AG04450 (cell line): ENCODE measurements around the gene KIFAP3. TPM values are rescaled to one million over a fixed set of nuclear protein-coding genes. Genes with fewer than 3 reads are reported as not detected.

Experiments
- CTCF ChIA-PET: fragments of 300-600, 350-600 bp; formaldehyde crosslinking; extraction: SDS; loops from one replicate; lab custom pipeline; 2022; ENCODE audit warnings: antibody characterized with exemption, inconsistent platforms; lab: Charles Lee
- POLR2A ChIA-PET: fragments of 350-600 bp; formaldehyde crosslinking; extraction: SDS; loops from one replicate; lab custom pipeline; 2021; ENCODE audit warnings: antibody characterized with exemption, inconsistent platforms; lab: Yijun Ruan, JAX
- DNase-seq: peaks from one replicate; pipeline ENCODE4 v3.0.0-alpha.2; 2011; ENCODE audit warnings: low read depth, low spot score
- H3K27ac ChIP-seq: one replicate; pipeline ENCODE4 v1.5.1; 2012; ENCODE audit warnings: low read depth, low read length, control low read depth
- H3K27me3 ChIP-seq: one replicate; pipeline ENCODE4 v1.6.0; 2012; ENCODE audit warnings: low read length; ENCODE audit not compliant: control insufficient read depth, insufficient read depth
- H3K4me3 ChIP-seq: 2 replicates; pipeline ENCODE4 v1.5.1; 2011; ENCODE audit warnings: mild to moderate bottlenecking, low read depth, low read length, control low read depth
- H3K9me3 ChIP-seq: 2 replicates; pipeline ENCODE4 v1.5.1; 2012; ENCODE audit warnings: low read length; ENCODE audit not compliant: control insufficient read depth, insufficient read depth
- polyA plus RNA-seq: library from polyadenylated mRNA; depleted of rRNA; stranded (reverse); fragments of >200 nt; gene quantifications from 2 replicates; pipeline ENCODE4 v1.2.3, GENCODE V29; 2011
- TF ChIP-seq, protein P1 (sequence below): IDR thresholded peaks from 2 replicates; pipeline ENCODE4 v1.5.1; 2011; ENCODE audit warnings: low read depth, low read length, control low read depth, inconsistent platforms

The KIFAP3 gene
- polyA plus RNA-seq, 1 experiment, result 18.2 TPM

DNA sequence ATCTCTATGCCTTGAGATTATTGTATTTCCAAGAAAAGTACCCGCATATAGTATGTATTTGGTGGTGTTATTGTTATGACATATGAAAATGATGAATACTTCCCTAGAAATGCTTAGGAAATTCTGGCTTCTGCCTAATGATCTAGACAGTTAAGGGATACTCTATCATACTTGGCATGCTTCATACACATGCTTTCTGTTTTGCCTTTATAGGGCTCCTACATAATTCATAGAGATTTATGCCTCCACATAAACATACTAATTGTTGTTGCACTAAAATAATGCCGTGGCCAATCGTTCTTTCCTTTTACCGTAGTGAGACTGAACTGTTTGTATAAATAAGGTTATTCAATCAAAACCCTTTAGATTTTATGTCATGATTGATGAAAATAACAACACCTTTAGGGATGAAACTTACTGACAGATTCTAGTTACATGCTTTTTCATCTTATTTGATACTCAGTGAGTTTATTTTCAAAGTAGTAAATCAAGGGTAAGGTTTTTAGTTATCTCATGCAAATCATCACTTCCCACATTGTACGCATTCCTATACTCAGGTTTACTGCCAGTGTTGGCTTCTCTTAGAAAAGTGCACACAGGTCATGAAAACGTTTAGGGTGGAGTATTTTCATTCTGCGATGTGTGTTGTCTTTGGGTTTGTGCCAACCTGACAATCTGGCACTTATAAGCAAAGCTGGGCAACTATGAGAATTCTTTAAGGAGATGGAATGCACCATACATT, 140.3 kb downstream of the KIFAP3 start:
- no peak overlapping the region for H3K4me3 ChIP-seq
- ChIA-PET POLR2A (no interaction called here), CTCF (interaction anchor here (1.0 kb wide), 1 partner anchor 996 kb away, joined by 4 read pairs; no protein-coding TSS in a partner anchor)
- no peaks in the 10 kb centered on the region for H3K9me3 ChIP-seq
- H3K27me3 ChIP-seq, result no peaks in the 10 kb centered on the region
- no peak overlapping the region for H3K27ac ChIP-seq
- TF ChIP-seq, protein P1, sequence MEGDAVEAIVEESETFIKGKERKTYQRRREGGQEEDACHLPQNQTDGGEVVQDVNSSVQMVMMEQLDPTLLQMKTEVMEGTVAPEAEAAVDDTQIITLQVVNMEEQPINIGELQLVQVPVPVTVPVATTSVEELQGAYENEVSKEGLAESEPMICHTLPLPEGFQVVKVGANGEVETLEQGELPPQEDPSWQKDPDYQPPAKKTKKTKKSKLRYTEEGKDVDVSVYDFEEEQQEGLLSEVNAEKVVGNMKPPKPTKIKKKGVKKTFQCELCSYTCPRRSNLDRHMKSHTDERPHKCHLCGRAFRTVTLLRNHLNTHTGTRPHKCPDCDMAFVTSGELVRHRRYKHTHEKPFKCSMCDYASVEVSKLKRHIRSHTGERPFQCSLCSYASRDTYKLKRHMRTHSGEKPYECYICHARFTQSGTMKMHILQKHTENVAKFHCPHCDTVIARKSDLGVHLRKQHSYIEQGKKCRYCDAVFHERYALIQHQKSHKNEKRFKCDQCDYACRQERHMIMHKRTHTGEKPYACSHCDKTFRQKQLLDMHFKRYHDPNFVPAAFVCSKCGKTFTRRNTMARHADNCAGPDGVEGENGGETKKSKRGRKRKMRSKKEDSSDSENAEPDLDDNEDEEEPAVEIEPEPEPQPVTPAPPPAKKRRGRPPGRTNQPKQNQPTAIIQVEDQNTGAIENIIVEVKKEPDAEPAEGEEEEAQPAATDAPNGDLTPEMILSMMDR, result no peak
- DNase-seq, result no peak

DNA sequence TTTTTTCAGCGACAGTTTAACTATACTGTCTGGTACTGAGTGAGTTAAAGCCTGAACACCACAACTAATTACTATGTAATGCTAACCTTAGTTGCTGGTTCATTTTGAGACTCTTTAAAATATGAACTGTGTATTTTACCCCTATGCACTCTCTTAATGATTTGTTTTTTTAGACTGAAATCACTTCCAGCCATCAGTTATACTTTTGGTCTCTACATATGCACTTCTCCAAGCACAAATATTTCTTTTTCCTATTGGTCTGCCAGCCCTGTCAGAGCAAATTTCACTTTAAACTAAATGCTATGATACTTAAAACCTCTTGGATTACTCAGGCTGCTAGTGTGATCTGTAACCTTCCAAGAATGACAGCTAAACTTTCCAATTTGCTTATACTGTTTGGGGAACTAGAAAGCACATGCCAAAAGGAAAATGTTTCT, 142.7 kb downstream of the KIFAP3 start:
- DNase-seq, result no peak
- Histone ChIP-seq H3K27me3 (no peaks in the 10 kb centered on the region), H3K27ac (no peak overlapping the region), H3K9me3 (no peaks in the 10 kb centered on the region), H3K4me3 (no peak overlapping the region)
- TF ChIP-seq, protein P1, result no peak
- ChIA-PET CTCF (no interaction called here), POLR2A (no interaction called here)

DNA sequence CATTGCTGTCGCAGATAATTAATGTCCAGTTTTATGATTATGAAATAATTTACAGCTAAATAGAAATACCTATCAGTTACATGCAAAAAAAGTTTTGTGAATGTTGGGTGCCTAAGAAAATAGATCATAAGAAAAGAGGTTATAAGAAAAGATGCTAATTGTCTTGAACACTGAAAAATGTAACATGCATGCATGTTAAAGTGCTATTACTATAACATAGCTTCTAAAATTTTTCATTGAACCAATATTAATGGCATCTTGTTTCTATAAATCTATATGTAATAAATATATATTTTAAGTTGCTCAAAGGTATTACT, 145.3 kb downstream of the KIFAP3 start:
- POLR2A ChIA-PET, result interaction anchor here (0.7 kb wide), 1 partner anchor 74 kb away, joined by 9 read pairs; no protein-coding TSS in a partner anchor
- no peaks in the 10 kb centered on the region for H3K27me3 ChIP-seq
- TF ChIP-seq, protein P1, result no peak
- H3K27ac ChIP-seq, result no peak overlapping the region
- H3K9me3 ChIP-seq, result no peaks in the 10 kb centered on the region
- no peak overlapping the region for H3K4me3 ChIP-seq
- no peak for DNase-seq
- CTCF ChIA-PET, result interaction anchor here (0.5 to 1.7 kb wide), 40 partner anchors 10 to 1029 kb away, joined by 3 to 14 read pairs (median 4); partner anchors contain the start of gene KIFAP3

DNA sequence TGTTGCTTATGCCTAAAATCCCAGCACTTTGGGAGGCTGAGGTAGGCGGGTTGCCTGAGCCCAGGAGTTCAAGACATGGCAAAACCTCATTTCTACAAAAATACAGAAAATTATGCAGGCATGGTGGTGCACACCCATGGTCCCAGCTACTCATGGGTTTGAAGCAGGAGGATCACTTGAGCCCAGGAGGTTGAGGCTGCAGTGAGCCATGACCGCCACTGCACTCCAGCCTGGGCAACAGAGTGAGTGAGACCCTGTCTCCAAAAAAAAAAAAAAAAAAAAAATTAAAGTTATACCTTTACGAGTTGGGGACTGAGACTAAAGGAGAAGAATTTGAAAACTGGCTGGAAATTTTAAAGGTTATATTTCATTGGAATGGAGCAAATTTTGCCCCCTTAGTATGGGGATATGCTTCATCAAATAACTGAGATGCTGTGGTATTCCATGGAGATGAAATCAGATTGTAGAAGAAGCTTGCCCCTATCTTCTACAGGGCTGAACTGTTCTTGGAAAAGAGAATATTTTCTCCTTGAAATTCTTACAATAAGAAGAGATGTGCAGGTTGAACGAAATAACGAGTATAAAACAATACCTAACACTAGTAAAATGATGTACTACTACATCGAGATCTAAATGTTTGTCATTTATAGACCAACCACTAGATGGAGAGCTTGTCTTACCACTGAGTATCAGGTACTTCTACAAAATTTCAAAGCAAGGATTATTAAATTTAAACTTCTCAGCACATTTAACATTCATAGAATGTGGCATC, 145.9 kb downstream of the KIFAP3 start:
- Histone ChIP-seq H3K9me3 (no peaks in the 10 kb centered on the region), H3K4me3 (no peak overlapping the region), H3K27me3 (no peaks in the 10 kb centered on the region), H3K27ac (no peak overlapping the region)
- CTCF ChIA-PET, result interaction anchor here (0.5 to 1.7 kb wide), 48 partner anchors 9 to 1775 kb away, joined by 3 to 14 read pairs (median 4); partner anchors contain the start of gene KIFAP3
- DNase-seq, result peak; percentile 16
- POLR2A ChIA-PET, result interaction anchor here (0.7 kb wide), 1 partner anchor 74 kb away, joined by 9 read pairs; no protein-coding TSS in a partner anchor
- TF ChIP-seq, protein P1, result peak; percentile 75
